Measurements from ENCODE around the gene TMEM255A.
A peak's percentile ranks its signal among the peaks of the same experiment; 100 is the strongest.

Gene TMEM255A

DNA sequence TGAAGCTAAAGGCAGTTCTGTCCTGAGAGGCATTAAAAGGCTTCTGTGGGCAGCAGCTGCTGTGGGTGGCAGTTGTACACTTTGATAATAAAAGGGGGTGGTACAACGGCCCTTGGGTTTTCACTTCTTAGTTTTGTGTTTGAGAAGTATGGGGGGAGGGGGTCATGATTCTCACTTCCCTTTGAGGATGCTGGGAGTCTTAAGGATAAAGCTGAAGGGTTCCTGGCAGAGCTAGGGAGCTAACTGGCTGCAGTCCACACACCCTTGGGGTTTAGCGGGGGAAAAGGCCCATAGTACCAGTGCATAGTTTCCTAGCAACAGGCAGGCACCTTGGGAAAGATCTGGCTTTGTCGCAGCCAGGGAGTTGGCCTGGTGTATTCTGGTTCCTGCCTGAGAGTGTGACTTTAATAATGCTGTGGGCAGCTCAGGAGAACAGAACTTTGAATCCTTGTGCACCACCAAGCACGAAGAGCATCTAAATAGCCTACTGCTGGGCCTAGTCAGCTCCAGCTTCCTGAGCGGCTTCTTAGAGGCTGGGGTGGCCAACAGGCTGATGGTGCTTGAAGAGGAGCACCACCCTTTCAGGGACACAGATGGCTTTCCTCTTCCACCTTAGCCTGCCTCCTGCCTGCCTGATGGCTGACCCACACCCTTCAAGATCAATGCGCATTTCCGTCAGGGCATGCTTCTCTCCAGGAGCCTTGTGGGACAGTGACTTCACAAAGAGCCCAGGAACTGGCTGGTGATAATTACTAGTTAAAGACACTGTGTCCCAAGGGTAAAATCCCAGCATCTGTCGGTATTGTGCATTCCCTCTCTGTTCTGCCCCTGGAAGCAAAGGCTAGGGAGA is 48.2 kb downstream of the TMEM255A start:
- DNase-seq = no peak

DNA sequence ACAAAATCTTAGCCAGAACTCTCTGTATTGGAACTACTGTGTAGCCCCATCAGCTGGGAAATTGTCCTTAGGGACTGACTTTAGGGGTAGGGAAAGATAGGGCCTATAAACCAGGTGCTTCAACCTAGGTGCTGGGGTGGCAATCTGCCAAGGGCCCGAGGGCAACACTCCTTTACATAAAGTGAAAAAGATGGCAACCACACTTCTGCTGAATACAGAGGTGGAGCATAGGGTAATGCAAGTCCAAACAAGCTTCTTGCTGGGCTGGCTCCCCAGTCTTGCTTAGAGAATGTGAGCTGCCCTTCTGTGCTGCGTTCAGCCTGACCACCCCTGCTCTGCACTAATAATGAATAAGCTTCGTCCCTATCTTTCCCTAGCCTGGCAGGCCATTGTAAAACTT is 50.9 kb downstream of the TMEM255A start:
- DNase-seq = no peak

- no peak for DNase-seq
These were observed 57.5 kb downstream of the TMEM255A start for GRCh38 chrX:120253784-120254183.

- DNase-seq = peak; percentile 7
These were observed 59.7 kb downstream of the TMEM255A start for GRCh38 chrX:120251471-120252011.

GRCh38 chrX:120250522-120251271 is 60.6 kb downstream of the TMEM255A start, which contains the start of gene ZBTB33:
Gene ZBTB33, plus strand, starts transcription at chrX:120250812. Its CDS starts 2,604 bp downstream, at chrX:120253416.
- peak; percentile 85 for DNase-seq

DNA sequence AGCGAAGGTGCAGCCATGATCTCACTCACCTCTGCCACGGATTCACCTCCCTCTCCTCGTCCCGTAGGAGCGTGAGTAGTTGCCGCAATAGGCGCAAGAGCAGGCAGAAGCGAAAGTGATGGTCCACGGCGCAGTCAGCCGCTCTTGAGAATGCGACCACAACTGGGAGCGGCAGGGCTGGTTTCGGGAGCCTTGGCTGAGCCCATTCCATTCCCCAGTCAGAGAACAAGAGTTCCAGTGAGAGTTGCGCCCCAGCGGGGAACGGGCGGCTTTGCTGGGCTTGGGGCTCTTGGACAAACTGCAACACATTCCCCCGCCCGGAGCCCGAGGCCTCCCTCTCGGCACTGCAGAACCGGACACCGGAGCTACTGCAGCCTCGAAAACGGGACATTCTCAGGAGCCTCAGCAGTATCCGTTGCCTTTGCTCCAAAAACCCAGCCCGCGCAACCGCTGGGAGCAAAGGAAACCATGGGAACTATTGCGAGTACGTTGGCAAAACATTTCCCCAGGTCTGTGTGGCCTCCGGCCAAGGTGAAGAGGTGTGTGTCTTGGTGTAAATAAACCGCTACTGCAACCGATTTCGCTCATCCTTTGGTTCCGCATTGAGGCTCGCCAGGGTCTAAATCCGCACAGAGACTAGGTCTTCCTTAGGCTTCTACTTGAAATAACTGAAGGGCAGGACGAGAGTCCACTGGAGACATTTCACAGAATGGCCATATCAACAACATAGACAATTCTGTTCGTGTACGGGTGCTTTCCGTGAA is 66.3 kb downstream of the TMEM255A start:
- DNase-seq = peak; percentile 59

DNA sequence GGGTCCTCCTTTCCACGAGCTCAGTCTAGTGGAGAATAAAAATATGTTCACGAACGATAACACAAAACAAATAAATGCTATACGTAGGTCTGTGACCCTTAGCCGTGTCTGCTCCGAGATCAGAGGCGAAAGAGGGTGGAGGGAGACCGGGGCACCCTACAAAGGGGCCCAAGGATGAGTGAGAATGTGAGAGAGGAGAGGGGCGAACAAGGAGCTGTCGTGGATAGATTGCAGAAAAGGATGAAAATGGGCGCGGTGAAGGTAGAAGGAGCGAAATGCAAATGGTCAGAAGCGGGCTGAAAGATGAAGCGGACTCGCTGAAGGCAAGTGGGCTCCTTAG is 66.9 kb downstream of the TMEM255A start:
- DNase-seq = no peak

DNA sequence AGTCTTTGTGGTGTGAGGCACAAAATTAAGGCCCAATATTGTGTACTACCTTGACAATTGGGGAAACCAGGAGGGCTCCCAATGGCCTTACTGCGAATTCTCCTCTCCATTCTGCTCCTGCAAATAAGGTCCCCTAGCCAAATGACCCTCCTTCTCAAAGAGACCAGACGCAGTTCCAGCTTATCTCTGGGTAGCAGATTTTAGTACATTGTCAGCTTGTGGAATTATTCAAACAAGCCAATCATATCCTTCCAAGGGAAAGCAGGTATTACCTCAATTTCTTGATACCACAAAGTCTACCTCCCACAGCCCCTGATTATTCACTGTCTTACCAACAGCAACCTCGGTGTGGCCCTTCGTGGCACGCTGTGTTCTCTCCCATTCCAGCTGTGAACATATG is 68.4 kb downstream of the TMEM255A start:
- no peak for DNase-seq

DNA sequence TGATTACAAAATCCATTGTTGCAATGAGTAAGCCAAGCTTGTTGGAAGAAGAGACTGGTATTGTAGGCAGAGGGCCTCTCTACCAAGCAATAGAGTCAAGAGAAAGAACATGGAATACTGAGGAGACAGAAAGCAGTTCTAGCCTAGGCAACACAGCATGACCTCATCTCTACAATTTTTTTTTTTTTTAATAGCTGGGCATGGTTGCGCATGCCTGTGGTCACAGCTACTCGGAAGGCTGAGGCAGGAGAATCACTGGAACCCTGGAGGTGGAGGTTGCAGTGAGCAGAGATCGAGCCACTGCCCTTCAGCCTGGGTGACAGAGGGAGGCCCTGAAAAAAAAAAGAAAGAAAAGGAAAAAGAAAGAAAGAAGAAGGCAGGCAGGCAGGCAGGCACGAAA is 72.3 kb downstream of the TMEM255A start:
- DNase-seq = no peak

DNA sequence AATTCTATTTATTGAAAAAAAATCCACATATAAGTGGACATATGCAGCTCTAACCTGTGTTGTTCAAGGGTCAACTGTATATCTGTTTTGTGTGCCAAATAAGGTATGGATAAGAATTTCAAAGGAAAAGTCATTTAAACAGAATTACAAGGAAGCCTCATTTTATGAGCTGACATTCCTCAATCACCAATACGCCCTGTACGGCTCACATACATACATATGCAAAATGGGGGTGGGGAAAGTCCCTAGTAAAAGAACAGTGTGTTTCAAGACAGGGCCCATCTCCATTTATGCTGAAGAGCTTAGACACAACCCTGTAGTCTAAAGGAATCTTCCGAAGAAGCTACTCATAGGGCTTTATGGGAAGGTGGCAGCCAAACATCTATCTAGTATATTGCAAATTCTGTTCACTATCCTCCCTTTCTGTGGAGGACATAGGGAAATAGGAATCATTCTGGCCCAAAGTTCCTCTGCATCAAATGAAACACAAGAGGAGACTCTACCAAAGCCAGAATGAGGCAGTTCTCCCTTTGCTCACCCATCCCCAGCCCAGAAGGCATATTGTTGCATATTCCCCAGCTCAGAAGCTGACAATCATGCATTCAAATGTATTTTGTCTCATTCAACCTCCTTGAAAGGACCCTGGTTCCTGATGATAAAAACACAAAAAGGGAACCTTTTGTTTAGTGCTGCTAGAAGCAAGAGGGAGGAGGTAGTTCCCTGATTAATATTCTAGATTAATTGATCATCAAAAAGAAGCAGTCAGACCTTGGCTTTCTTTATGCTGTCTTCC is 74.4 kb downstream of the TMEM255A start:
- no peak for DNase-seq

DNA sequence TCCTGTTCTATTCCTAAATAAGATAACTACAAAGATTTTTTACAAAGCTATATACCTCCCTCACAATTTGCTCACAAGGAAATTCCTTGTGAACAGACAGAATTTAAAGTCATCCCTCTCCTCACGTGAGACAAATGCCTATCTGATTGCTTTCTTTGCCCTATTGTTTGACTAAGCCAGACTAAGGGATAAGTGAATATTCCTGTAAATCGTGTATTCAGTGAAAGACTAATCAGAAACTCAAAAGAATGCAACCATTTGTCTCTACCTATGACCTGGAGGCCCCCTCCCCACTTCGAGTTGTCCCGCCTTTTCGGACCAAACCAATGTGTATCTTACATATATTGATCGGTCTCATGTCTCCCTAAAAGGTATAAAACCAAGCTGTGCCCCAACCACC is 76.0 kb downstream of the TMEM255A start:
- no peak for DNase-seq

- DNase-seq = no peak
These were observed 82.9 kb downstream of the TMEM255A start for GRCh38 chrX:120228187-120228908.

- DNase-seq = no peak
These were observed 86.9 kb downstream of the TMEM255A start for GRCh38 chrX:120224388-120224787.

DNA sequence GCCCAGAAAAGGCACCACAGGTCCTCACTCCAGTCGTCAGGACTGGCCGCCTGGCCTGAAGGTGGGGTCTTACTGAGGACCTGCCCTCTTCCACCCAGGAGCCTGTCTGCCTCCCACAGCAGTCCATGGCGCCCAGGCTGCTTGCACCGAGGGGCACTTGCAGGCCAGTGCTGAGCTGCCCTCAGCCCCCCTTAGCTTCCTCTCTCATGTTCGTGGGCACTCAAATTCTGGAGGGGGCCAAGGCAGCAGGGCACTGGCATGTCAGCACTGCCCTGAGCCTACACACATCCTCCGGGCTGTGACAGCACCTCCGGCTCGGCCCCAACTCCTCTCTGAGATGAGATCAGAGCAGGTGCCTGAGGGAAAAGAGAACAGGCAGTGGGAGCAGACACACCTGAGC is 87.9 kb downstream of the TMEM255A start:
- no peak for DNase-seq

GRCh38 chrX:120213438-120214265 is 97.6 kb downstream of the TMEM255A start:
- peak; percentile 35 for DNase-seq
